ENCODE results near the gene OR10C1.

GRCh38 chr6:29490552-29490951, 51.4 kb downstream of the OR10C1 start:
- TF ChIP-seq CTCF (IDR thresholded peaks at IDR 0.05; ENCODE audit: low read depth, low read length) = no peak
- TF ChIP-seq POLR2A (IDR thresholded peaks at IDR 0.05; ENCODE audit: extremely low read depth, insufficient read length) = no peak
- TF ChIP-seq MAX (IDR thresholded peaks at IDR 0.05; ENCODE audit: low read depth, low read length) = no peak
- TF ChIP-seq MYC (IDR thresholded peaks at IDR 0.05; ENCODE audit: low read depth, low read length) = no peak

All from NB4 (cell line).